T-helper 9 cell (primary cell): ENCODE results near the gene OR10A4.
"Not testable (repeated sequence)": the region's sequence is repeated elsewhere in the genome, so short reads cannot be mapped to it uniquely, and the experiment has no call there.

Experiments used
- DNase-seq: peaks from one replicate; pipeline ENCODE4 v3.0.0-alpha.2; 2020

OR10A4 gene

GRCh38 chr11:6900327-6900999, 24.0 kb downstream of the OR10A4 start:
- DNase-seq: no peak

GRCh38 chr11:6904804-6905203, 28.4 kb downstream of the OR10A4 start:
- not testable (repeated sequence) for DNase-seq

GRCh38 chr11:6911378-6911777, 35.0 kb downstream of the OR10A4 start:
- no peak for DNase-seq

GRCh38 chr11:6911948-6912347, 35.5 kb downstream of the OR10A4 start:
- DNase-seq: no peak

GRCh38 chr11:6919698-6920097, 43.3 kb downstream of the OR10A4 start:
- no peak for DNase-seq

GRCh38 chr11:6920702-6921101, 44.3 kb downstream of the OR10A4 start, which contains the start of gene OR2D3:
Gene OR2D3, plus strand, starts transcription at chr11:6921002. Its CDS starts 0 bp downstream, at chr11:6921002.
- no peak for DNase-seq

GRCh38 chr11:6925007-6925577, 48.7 kb downstream of the OR10A4 start:
- no peak for DNase-seq

GRCh38 chr11:6925636-6926207, 49.3 kb downstream of the OR10A4 start:
- no peak for DNase-seq

- no peak for DNase-seq
These were observed 50.0 kb downstream of the OR10A4 start, which contains the start of gene ZNF215 for GRCh38 chr11:6926208-6927029. Gene ZNF215, plus strand, starts transcription at chr11:6926426. Its CDS starts 5,847 bp downstream, at chr11:6932273.

GRCh38 chr11:6927030-6927617, 50.7 kb downstream of the OR10A4 start:
- DNase-seq: no peak
